Activated B cell treated with CpG ODN at 0.5 μM for 24 hours (primary cell): Measurements from ENCODE around the gene TECPR2. TPM values are rescaled to one million over a fixed set of nuclear protein-coding genes. Genes with fewer than 3 reads are reported as not detected.

Experiments used
- ATAC-seq: fragments of 200-7000 bp; cut with Tn5 transposase; one replicate; pipeline ENCODE4 v1.10.0; 2021; ENCODE audit warnings: low read depth, mild to moderate bottlenecking, moderate library complexity
- CTCF ChIA-PET: fragments of 350-600 bp; sonication (Branson Sonifier 250); formaldehyde crosslinking; loops from one replicate; lab custom pipeline; 2021; ENCODE audit warnings: antibody characterized with exemption; lab: Charles Lee
- POLR2A ChIA-PET: fragments of 350-600 bp; sonication (Branson Sonifier 250); formaldehyde crosslinking; loops from one replicate; lab custom pipeline; 2021; ENCODE audit warnings: antibody characterized with exemption; lab: Charles Lee
- DNase-seq: peaks from one replicate; pipeline ENCODE4 v3.0.0; 2022
- H3K27ac Mint-ChIP-seq: one replicate; pipeline ENCODE4 v1.8.0; 2020; ENCODE audit warnings: mixed read lengths
- H3K27me3 Mint-ChIP-seq: one replicate; pipeline ENCODE4 v1.8.0; 2021; ENCODE audit warnings: mixed read lengths
- H3K36me3 Mint-ChIP-seq: one replicate; pipeline ENCODE4 v1.8.0; 2021; ENCODE audit warnings: low read depth, mixed read lengths
- H3K4me1 Mint-ChIP-seq: one replicate; pipeline ENCODE4 v1.8.0; 2021; ENCODE audit warnings: mixed read lengths
- H3K4me3 Mint-ChIP-seq: one replicate; pipeline ENCODE4 v1.8.0; 2020; ENCODE audit warnings: mild to moderate bottlenecking, mixed read lengths
- H3K9me3 Mint-ChIP-seq: one replicate; pipeline ENCODE4 v1.8.0; 2020; ENCODE audit warnings: mixed read lengths
- CTCF ChIP-seq: fragments of 200-600 bp; IDR thresholded peaks from one replicate; pipeline ENCODE4 v1.8.0; 2022; ENCODE audit warnings: antibody characterized with exemption, mild to moderate bottlenecking
- intact Hi-C: fragments of 100-400 bp; cut with micrococcal nuclease; formaldehyde crosslinking; loops from one replicate; pipeline ENCODE4 v1.15.1; 2024
- total RNA-seq: library from RNA; stranded (reverse); gene quantifications from 2 replicates; pipeline ENCODE4 v1.2.3, GENCODE V29; 2022

The TECPR2 gene
- total RNA-seq, 1 donor from 2014 or later, result 9.9 TPM

GRCh38 chr14:102492531-102492910 is 129.8 kb downstream of the TECPR2 start:
- H3K36me3 Mint-ChIP-seq, result no peaks in the 10 kb centered on the region
- no peak for TF ChIP-seq CTCF
- H3K4me1 Mint-ChIP-seq, result no peaks in the 10 kb centered on the region
- POLR2A ChIA-PET, result no interaction called here
- CTCF ChIA-PET, result no interaction called here
- ATAC-seq, result no peak
- H3K4me3 Mint-ChIP-seq, result no peak overlapping the region
- H3K27me3 Mint-ChIP-seq, result no peaks in the 10 kb centered on the region
- H3K9me3 Mint-ChIP-seq, result no peaks in the 10 kb centered on the region
- no peak for DNase-seq
- no peak overlapping the region for H3K27ac Mint-ChIP-seq
- intact Hi-C loops, result no loop called here

GRCh38 chr14:102493096-102493495 is 130.4 kb downstream of the TECPR2 start:
- no peak for DNase-seq
- Mint-ChIP-seq H3K36me3 (peaks cover 3% of the 10 kb centered on the region), H3K9me3 (no peaks in the 10 kb centered on the region), H3K4me1 (no peaks in the 10 kb centered on the region), H3K27ac (no peak overlapping the region), H3K4me3 (no peak overlapping the region), H3K27me3 (no peaks in the 10 kb centered on the region)
- no peak for ATAC-seq
- CTCF ChIA-PET, result no interaction called here
- TF ChIP-seq CTCF, result no peak
- POLR2A ChIA-PET, result no interaction called here
- intact Hi-C loops, result no loop called here

GRCh38 chr14:102493585-102493984 is 130.8 kb downstream of the TECPR2 start:
- POLR2A ChIA-PET, result no interaction called here
- Mint-ChIP-seq H3K36me3 (peaks cover 8% of the 10 kb centered on the region), H3K9me3 (no peaks in the 10 kb centered on the region), H3K4me3 (no peak overlapping the region), H3K27me3 (no peaks in the 10 kb centered on the region), H3K27ac (no peak overlapping the region), H3K4me1 (no peaks in the 10 kb centered on the region)
- CTCF ChIA-PET, result no interaction called here
- TF ChIP-seq CTCF, result no peak
- intact Hi-C loops, result no loop called here
- no peak for ATAC-seq
- no peak for DNase-seq

- H3K9me3 Mint-ChIP-seq, result no peaks in the 10 kb centered on the region
- no peak overlapping the region for H3K4me3 Mint-ChIP-seq
- intact Hi-C loops, result no loop called here
- ChIA-PET POLR2A (no interaction called here), CTCF (no interaction called here)
- H3K36me3 Mint-ChIP-seq, result peaks cover 14% of the 10 kb centered on the region
- DNase-seq (no peak), ATAC-seq (no peak)
- H3K27me3 Mint-ChIP-seq, result no peaks in the 10 kb centered on the region
- TF ChIP-seq CTCF, result no peak
- H3K27ac Mint-ChIP-seq, result no peak overlapping the region
- H3K4me1 Mint-ChIP-seq, result no peaks in the 10 kb centered on the region
Measured at GRCh38 chr14:102495491-102496330, 133.0 kb downstream of the TECPR2 start.

GRCh38 chr14:102496331-102496691 is 133.6 kb downstream of the TECPR2 start:
- no peaks in the 10 kb centered on the region for H3K27me3 Mint-ChIP-seq
- H3K9me3 Mint-ChIP-seq, result no peaks in the 10 kb centered on the region
- ATAC-seq, result no peak
- ChIA-PET POLR2A (no interaction called here), CTCF (no interaction called here)
- TF ChIP-seq CTCF, result no peak
- H3K27ac Mint-ChIP-seq, result no peak overlapping the region
- no peaks in the 10 kb centered on the region for H3K4me1 Mint-ChIP-seq
- DNase-seq, result no peak
- H3K36me3 Mint-ChIP-seq, result peaks cover 14% of the 10 kb centered on the region
- intact Hi-C loops, result no loop called here
- H3K4me3 Mint-ChIP-seq, result no peak overlapping the region
